ENCODE measurements around the gene LGALS7.

The LGALS7 gene

DNA sequence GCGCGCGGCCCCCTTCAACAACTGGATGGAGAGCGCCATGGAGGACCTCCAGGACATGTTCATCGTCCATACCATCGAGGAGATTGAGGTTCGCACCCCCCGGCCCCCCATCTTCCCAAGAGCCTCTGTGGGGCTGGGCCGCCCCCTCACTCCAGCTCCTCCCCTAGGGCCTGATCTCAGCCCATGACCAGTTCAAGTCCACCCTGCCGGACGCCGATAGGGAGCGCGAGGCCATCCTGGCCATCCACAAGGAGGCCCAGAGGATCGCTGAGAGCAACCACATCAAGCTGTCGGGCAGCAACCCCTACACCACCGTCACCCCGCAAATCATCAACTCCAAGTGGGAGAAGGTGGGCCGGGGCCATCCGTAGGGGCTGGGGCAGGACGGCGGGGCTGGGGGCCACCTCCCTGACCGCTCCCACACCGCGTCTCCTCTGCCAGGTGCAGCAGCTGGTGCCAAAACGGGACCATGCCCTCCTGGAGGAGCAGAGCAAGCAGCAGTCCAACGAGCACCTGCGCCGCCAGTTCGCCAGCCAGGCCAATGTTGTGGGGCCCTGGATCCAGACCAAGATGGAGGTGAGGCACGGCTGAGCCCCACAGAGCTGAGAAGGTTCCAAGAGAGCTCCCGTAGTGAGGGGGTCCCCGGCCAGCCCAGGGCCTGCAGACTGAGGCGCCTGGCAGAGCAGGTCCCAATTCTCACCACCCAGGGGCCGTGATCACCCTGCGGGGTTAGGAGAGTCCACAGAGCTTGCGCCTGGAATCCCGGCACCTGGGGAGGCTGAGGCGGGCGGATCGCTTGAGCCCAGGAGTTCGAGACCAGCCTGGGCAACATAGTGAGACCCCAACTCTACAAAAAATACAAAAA is 49.1 kb downstream of the LGALS7 start:
- TF ChIP-seq, protein P1, sequence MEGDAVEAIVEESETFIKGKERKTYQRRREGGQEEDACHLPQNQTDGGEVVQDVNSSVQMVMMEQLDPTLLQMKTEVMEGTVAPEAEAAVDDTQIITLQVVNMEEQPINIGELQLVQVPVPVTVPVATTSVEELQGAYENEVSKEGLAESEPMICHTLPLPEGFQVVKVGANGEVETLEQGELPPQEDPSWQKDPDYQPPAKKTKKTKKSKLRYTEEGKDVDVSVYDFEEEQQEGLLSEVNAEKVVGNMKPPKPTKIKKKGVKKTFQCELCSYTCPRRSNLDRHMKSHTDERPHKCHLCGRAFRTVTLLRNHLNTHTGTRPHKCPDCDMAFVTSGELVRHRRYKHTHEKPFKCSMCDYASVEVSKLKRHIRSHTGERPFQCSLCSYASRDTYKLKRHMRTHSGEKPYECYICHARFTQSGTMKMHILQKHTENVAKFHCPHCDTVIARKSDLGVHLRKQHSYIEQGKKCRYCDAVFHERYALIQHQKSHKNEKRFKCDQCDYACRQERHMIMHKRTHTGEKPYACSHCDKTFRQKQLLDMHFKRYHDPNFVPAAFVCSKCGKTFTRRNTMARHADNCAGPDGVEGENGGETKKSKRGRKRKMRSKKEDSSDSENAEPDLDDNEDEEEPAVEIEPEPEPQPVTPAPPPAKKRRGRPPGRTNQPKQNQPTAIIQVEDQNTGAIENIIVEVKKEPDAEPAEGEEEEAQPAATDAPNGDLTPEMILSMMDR (IDR thresholded peaks at IDR 0.05; ENCODE audit: low read length, missing control alignments), result no peak
- no peak for DNase-seq (ENCODE audit: low read depth)

DNA sequence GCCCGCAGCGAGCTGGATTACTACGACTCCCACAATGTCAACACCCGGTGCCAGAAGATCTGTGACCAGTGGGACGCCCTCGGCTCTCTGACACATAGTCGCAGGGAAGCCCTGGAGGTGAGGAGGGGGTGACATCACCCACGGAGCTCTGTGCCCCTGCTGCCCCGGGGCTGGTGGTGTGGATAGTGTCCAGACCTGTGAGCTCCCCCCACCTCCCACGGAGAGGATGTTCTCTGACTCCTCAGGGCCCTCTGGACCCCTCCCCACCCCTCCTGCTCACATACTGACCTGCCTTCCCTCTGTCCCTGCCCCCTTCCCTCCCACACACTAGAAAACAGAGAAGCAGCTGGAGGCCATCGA is 49.7 kb downstream of the LGALS7 start:
- no peak for DNase-seq (ENCODE audit: low read depth)
- H3K4me3 ChIP-seq (replicated peaks; ENCODE audit: low read depth, low read length), result no peak overlapping the region
- TF ChIP-seq, protein P1 (IDR thresholded peaks at IDR 0.05; ENCODE audit: low read length, missing control alignments), result no peak

More for the DNA sequence above, 49.1 kb downstream of the LGALS7 start:
- H3K4me3 ChIP-seq (replicated peaks; ENCODE audit: low read depth, low read length), result no peak overlapping the region

GRCh38 chr19:38722947-38723605 is 50.2 kb downstream of the LGALS7 start:
- TF ChIP-seq, protein P1 (IDR thresholded peaks at IDR 0.05; ENCODE audit: low read length, missing control alignments), result no peak
- H3K4me3 ChIP-seq (replicated peaks; ENCODE audit: low read depth, low read length), result no peak overlapping the region
- DNase-seq (ENCODE audit: low read depth), result no peak

- TF ChIP-seq, protein P1 (IDR thresholded peaks at IDR 0.05; ENCODE audit: low read length, missing control alignments), result no peak
- DNase-seq (ENCODE audit: low read depth), result no peak
- no peak overlapping the region for H3K4me3 ChIP-seq (replicated peaks; ENCODE audit: low read depth, low read length)
Measured at GRCh38 chr19:38721979-38722773, 51.1 kb downstream of the LGALS7 start.

GRCh38 chr19:38721496-38721895 is 51.8 kb downstream of the LGALS7 start:
- no peak overlapping the region for H3K4me3 ChIP-seq (replicated peaks; ENCODE audit: low read depth, low read length)
- DNase-seq (ENCODE audit: low read depth), result no peak
- TF ChIP-seq, protein P1 (IDR thresholded peaks at IDR 0.05; ENCODE audit: low read length, missing control alignments), result no peak
